Upper lobe of left lung (tissue), 4 donors: ENCODE results near the gene MLST8.

Experiments used
- CTCF ChIP-seq, 6 experiments: fragments of 450-650 bp in 4 of 6; fragments of 200-600 bp in 2 of 6; sonication (generic) in 2 of 6; IDR thresholded peaks; one replicate each; pipeline ENCODE4 v1.5.1; 2016 to 2019; ENCODE audit warnings: antibody characterized with exemption in 6 of 6
- EP300 ChIP-seq, 4 donors: sonication (generic); formaldehyde crosslinking; IDR thresholded peaks; one replicate each; pipeline ENCODE4 v1.5.1; 2017; ENCODE audit warnings: antibody characterized with exemption in 4 of 4, control low read depth in 2 of 4
- POLR2A ChIP-seq, 4 donors: fragments of 450-650 bp; IDR thresholded peaks; one replicate each; pipeline ENCODE4 v1.5.1; 2016 to 2017; ENCODE audit warnings: antibody characterized with exemption in 4 of 4, mild to moderate bottlenecking in 2 of 4

GRCh38 chr16:2238150-2238837 lies 33.0 kb downstream of the MLST8 start:
- no peak for TF ChIP-seq CTCF (IDR thresholded peaks at IDR 0.05)
- no peak for TF ChIP-seq POLR2A (IDR thresholded peaks at IDR 0.05)
- no peak for TF ChIP-seq EP300 (IDR thresholded peaks at IDR 0.05)
